ENCODE measurements around the gene ATXN8OS. TPM values are rescaled to one million over a fixed set of nuclear protein-coding genes. Genes with fewer than 3 reads are reported as not detected.
A peak's percentile ranks its signal among the peaks of the same experiment; 100 is the strongest.

Gene ATXN8OS
- 0.12 TPM for polyA plus RNA-seq
- long read RNA-seq, donor 1: 0 reads
- long read RNA-seq, donor 2: 0 reads
- long read RNA-seq, donor 3: 0 reads
- long read RNA-seq, donor 4: 0 reads
- long read RNA-seq, donor 5: 0 reads
- long read RNA-seq, donor 6: 0 reads
- long read RNA-seq, donor 7: 0 reads
- long read RNA-seq, donor 8: 0 reads
- long read RNA-seq, donor 9: 0 reads
- long read RNA-seq, donor 10: 0 reads
- long read RNA-seq, donor 11: 0 reads

DNA sequence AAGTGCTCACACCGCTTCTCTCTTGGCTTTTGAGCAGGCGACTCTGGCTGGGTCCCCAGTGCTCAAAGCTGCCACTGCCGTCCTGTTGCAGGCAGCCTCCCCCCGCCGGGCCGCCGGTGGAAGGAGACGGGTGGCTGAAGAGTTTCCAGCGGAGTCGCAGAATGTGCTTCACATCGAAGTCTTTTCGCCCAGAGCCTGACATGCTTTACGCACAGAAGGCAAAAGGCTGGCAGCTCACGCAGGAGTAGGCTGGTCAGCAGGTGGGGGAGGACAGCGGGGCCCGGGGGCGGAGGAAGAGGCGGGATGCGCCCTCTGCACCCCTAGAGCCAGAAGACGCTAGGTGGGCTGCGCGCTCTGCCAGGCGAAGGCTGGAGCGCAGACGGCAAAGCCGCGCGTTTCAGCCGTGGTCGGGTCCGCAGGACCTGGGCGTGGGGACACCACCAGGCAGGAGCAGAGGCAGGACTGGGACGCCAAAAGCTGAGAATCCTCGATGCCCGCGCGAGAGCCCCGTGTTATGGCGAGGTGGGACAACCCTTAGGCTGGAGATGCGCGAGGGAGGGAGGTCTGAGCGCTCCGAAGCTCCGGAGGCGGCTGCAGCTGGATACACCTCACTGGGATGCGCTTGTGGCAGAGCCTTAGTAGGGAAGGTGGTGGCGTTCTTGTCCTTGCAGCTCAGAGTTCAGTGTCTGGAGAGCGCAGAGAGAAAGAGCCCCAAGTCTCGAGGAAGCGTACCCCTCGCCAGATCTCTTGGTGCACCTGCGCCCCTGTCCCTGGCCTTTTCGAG, at the start of gene ATXN8OS:
TSS of gene ATXN8OS (plus strand) at position 329 of the 784 bp plus-strand sequence.
- no peaks in the 10 kb centered on the region for H3K36me3 ChIP-seq (ENCODE audit: control insufficient read depth, insufficient read depth, low read length)
- no peaks in the 10 kb centered on the region for H3K9me3 ChIP-seq (ENCODE audit: control insufficient read depth, low read depth, low read length)
- no peaks in the 10 kb centered on the region for H3K4me1 ChIP-seq (ENCODE audit: control insufficient read depth, insufficient read depth, low read length)
- H3K27me3 ChIP-seq (ENCODE audit: control insufficient read depth, insufficient read depth, low read length): peaks cover 22% of the 10 kb centered on the region
- peak in 1 of 2 donors; percentile 24 for DNase-seq
- no CpG with 5 or more reads among the region's 53 CpGs for WGBS (ENCODE audit: insufficient coverage, low lambda C conversion rate)
- no peak within 1 kb of the TSS for H3K27ac ChIP-seq (ENCODE audit: low read length)
- H3K4me3 ChIP-seq (ENCODE audit: low read length): peak within 1 kb of the TSS; percentile 8

DNA sequence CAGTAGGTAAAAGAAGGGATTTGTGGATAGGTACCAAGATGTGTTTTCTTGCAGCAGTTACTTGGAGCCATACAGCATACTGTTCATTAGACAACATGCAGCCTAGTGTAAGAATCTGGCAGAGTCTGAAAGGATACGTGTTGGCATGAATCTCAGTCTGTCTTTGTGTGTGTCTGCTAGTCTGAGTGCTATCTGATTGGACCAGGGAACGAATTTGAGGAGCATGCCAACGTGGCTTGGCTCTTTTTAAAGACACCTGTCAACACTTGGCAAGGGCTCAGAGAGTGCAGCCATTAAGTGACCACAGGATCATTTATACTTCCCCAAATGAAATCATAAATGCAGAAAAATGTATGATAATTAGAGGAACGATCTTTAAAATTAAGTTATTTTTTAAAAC, 27.6 kb upstream of the ATXN8OS start:
- H3K9me3 ChIP-seq (ENCODE audit: control insufficient read depth, low read depth, low read length): no peaks in the 10 kb centered on the region
- no peak overlapping the region for H3K27ac ChIP-seq (ENCODE audit: low read length)
- H3K36me3 ChIP-seq (ENCODE audit: control insufficient read depth, insufficient read depth, low read length): no peaks in the 10 kb centered on the region
- H3K27me3 ChIP-seq (ENCODE audit: control insufficient read depth, insufficient read depth, low read length): no peaks in the 10 kb centered on the region
- 64% methylated on average over 3 of the region's 4 CpGs for WGBS (ENCODE audit: insufficient coverage, low lambda C conversion rate)
- H3K4me1 ChIP-seq (ENCODE audit: control insufficient read depth, insufficient read depth, low read length): no peaks in the 10 kb centered on the region
- DNase-seq: no peak
- H3K4me3 ChIP-seq (ENCODE audit: low read length): no peak overlapping the region

DNA sequence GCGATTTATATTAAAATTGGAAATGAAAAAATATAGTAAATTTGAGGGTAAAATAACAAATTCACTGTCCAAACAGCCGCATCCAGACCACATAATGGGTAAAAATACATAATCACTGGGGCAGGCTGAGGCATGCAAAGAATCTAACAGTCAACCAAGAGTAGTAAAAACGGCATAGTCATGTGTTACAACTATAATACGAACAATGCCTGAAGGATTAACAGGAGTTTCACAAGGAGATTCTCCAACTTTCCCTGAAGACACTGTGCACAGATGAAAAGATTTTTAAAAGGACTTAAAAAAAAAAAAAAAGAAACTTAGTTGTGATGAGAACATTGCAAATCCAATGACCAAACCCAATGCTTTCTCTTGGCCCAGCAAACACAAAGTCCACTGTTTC, 20.4 kb upstream of the ATXN8OS start:
- Histone ChIP-seq H3K27ac (ENCODE audit: low read length) (no peak overlapping the region), H3K9me3 (ENCODE audit: control insufficient read depth, low read depth, low read length) (no peaks in the 10 kb centered on the region), H3K4me1 (ENCODE audit: control insufficient read depth, insufficient read depth, low read length) (no peaks in the 10 kb centered on the region), H3K27me3 (ENCODE audit: control insufficient read depth, insufficient read depth, low read length) (no peaks in the 10 kb centered on the region), H3K36me3 (ENCODE audit: control insufficient read depth, insufficient read depth, low read length) (no peaks in the 10 kb centered on the region), H3K4me3 (ENCODE audit: low read length) (no peak overlapping the region)
- DNase-seq: no peak
- 100% methylated on average over 2 of the region's 4 CpGs for WGBS (ENCODE audit: insufficient coverage, low lambda C conversion rate)

- no peak overlapping the region for H3K4me3 ChIP-seq (ENCODE audit: low read length)
- DNase-seq: no peak
- WGBS (ENCODE audit: insufficient coverage, low lambda C conversion rate): 86% methylated on average over 1 of the region's 2 CpGs
- no peak overlapping the region for H3K27ac ChIP-seq (ENCODE audit: low read length)
- H3K9me3 ChIP-seq (ENCODE audit: control insufficient read depth, low read depth, low read length): no peaks in the 10 kb centered on the region
- H3K27me3 ChIP-seq (ENCODE audit: control insufficient read depth, insufficient read depth, low read length): no peaks in the 10 kb centered on the region
- no peaks in the 10 kb centered on the region for H3K4me1 ChIP-seq (ENCODE audit: control insufficient read depth, insufficient read depth, low read length)
- no peaks in the 10 kb centered on the region for H3K36me3 ChIP-seq (ENCODE audit: control insufficient read depth, insufficient read depth, low read length)
These were observed 18.7 kb upstream of the ATXN8OS start for GRCh38 chr13:70088926-70089325.

DNA sequence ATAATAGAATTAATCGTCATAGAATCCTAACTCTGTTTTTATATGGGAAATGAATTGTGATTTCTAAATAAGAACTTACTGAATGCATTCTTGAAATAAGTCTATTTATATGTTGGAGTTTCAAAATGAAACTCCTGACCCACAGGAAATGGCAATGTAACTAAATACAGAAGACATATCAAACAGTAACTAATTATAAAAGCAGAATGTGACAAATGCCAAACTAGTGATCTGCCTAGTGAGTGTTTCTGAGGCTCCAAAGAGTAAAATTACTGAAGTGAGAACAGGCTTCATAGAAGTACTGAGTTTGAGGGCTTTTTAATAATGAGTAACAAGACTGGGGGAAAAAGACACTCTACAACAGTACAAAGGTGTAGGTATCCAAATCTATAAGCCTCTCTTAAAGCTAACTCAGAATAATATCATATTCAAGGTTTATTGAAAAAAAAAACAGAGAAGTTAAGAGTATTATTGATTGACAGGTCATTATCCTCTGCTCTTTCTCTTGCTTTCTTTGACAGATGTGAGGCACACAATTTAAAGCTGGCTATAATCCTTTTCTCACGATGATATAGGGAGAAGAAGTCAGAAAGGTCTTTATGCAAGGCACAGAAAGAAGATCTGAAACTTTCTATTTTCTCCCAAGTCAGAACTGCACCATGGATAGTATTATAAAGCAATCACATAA, 17.4 kb upstream of the ATXN8OS start:
- H3K27ac ChIP-seq (ENCODE audit: low read length): no peak overlapping the region
- 100% methylated on average over 1 of the region's 2 CpGs for WGBS (ENCODE audit: insufficient coverage, low lambda C conversion rate)
- no peaks in the 10 kb centered on the region for H3K9me3 ChIP-seq (ENCODE audit: control insufficient read depth, low read depth, low read length)
- no peaks in the 10 kb centered on the region for H3K27me3 ChIP-seq (ENCODE audit: control insufficient read depth, insufficient read depth, low read length)
- DNase-seq: no peak
- H3K36me3 ChIP-seq (ENCODE audit: control insufficient read depth, insufficient read depth, low read length): no peaks in the 10 kb centered on the region
- H3K4me3 ChIP-seq (ENCODE audit: low read length): no peak overlapping the region
- no peaks in the 10 kb centered on the region for H3K4me1 ChIP-seq (ENCODE audit: control insufficient read depth, insufficient read depth, low read length)

DNA sequence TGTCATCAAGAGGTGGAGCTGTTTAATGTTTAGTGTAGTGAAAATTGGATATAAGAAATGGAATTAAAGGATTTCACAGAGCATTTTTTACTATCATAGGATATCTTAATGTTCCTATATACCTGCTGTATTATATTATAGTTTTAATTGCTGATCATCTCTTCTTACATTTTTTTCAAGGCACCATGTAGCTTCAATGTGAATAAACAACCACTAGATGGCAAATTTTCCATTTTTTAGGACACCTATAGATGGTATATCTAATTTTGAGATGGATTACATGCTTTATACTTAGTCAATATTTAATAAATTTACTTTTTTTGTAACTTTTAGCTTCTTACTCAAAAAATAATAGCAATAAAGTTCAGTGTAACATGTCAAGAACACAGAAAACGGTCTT, 9.0 kb upstream of the ATXN8OS start:
- Histone ChIP-seq H3K4me3 (ENCODE audit: low read length) (no peak overlapping the region), H3K27ac (ENCODE audit: low read length) (no peak overlapping the region), H3K4me1 (ENCODE audit: control insufficient read depth, insufficient read depth, low read length) (no peaks in the 10 kb centered on the region), H3K9me3 (ENCODE audit: control insufficient read depth, low read depth, low read length) (no peaks in the 10 kb centered on the region), H3K36me3 (ENCODE audit: control insufficient read depth, insufficient read depth, low read length) (no peaks in the 10 kb centered on the region), H3K27me3 (ENCODE audit: control insufficient read depth, insufficient read depth, low read length) (no peaks in the 10 kb centered on the region)
- no peak for DNase-seq
- 100% methylated on average over 1 of the region's 1 CpG for WGBS (ENCODE audit: insufficient coverage, low lambda C conversion rate)

GRCh38 chr13:70104481-70104880, 3.1 kb upstream of the ATXN8OS start:
- Histone ChIP-seq H3K4me1 (ENCODE audit: control insufficient read depth, insufficient read depth, low read length) (no peaks in the 10 kb centered on the region), H3K9me3 (ENCODE audit: control insufficient read depth, low read depth, low read length) (no peaks in the 10 kb centered on the region), H3K27ac (ENCODE audit: low read length) (no peak overlapping the region), H3K4me3 (ENCODE audit: low read length) (no peak overlapping the region), H3K36me3 (ENCODE audit: control insufficient read depth, insufficient read depth, low read length) (no peaks in the 10 kb centered on the region), H3K27me3 (ENCODE audit: control insufficient read depth, insufficient read depth, low read length) (peaks cover 22% of the 10 kb centered on the region)
- no peak for DNase-seq

DNA sequence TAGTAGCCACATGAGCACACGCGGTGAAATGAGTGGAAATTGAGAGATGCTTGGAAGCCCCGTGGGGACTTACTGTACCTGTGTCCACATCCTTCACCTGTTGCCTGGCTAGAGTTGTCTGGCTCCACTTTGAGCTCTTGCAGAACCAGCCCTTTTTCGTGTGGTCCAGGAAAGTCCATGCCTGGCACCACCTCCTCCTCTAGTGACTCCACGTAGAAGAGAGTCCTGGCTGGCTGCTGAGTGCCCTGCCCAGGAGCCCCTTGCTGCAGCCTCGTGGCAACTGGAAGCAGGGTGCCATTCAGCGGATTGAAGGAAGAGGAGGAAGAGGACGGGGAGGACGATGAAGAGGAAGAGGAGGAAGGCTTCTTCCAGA, 515 bp upstream of the ATXN8OS start:
- WGBS (ENCODE audit: insufficient coverage, low lambda C conversion rate): no CpG with 5 or more reads among the region's 9 CpGs
- Histone ChIP-seq H3K4me3 (ENCODE audit: low read length) (peak overlapping the region; percentile 8), H3K36me3 (ENCODE audit: control insufficient read depth, insufficient read depth, low read length) (no peaks in the 10 kb centered on the region), H3K27ac (ENCODE audit: low read length) (no peak overlapping the region), H3K4me1 (ENCODE audit: control insufficient read depth, insufficient read depth, low read length) (no peaks in the 10 kb centered on the region), H3K27me3 (ENCODE audit: control insufficient read depth, insufficient read depth, low read length) (peaks cover 22% of the 10 kb centered on the region), H3K9me3 (ENCODE audit: control insufficient read depth, low read depth, low read length) (no peaks in the 10 kb centered on the region)
- no peak for DNase-seq

GRCh38 chr13:70108356-70109105, 905 bp downstream of the ATXN8OS start, which contains the start of gene KLHL1:
KLHL1 (minus strand) TSS chr13:70108452; CDS start chr13:70107699, 753 bp downstream.
- H3K4me3 ChIP-seq (ENCODE audit: low read length): peak within 1 kb of the TSS; percentile 8
- WGBS (ENCODE audit: insufficient coverage, low lambda C conversion rate): no CpG with 5 or more reads among the region's 18 CpGs
- no peaks in the 10 kb centered on the region for H3K36me3 ChIP-seq (ENCODE audit: control insufficient read depth, insufficient read depth, low read length)
- peak in 1 of 2 donors; percentile 3 for DNase-seq
- H3K4me1 ChIP-seq (ENCODE audit: control insufficient read depth, insufficient read depth, low read length): no peaks in the 10 kb centered on the region
- H3K9me3 ChIP-seq (ENCODE audit: control insufficient read depth, low read depth, low read length): no peaks in the 10 kb centered on the region
- H3K27ac ChIP-seq (ENCODE audit: low read length): no peak within 1 kb of the TSS
- H3K27me3 ChIP-seq (ENCODE audit: control insufficient read depth, insufficient read depth, low read length): peaks cover 22% of the 10 kb centered on the region

DNA sequence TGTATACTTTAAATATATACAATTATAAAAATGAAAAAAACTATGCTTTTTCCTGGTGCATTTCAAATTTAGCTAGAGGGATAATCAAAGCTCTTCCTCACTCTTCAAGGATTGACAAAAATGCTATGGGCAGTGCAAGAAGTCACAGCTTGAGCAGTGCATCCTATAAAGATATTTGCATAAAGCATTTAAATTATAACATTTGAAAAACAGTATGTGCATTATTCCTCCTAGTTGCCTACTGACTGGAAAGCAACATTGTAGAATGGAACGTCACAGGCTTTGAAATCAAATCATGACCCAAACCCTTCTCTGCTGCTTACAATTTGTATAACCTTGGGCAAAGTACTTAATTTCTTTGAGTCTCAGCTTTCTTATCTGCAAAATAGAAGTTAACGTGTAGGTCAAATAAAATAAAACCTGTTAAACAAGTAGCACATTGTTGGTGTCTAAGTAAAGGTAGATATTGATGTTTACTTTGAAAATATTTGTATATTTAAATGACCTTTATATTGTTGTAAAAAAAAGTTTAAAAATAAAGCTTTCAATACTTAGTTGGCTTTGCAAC, 9.8 kb downstream of the ATXN8OS start:
- Histone ChIP-seq H3K27ac (ENCODE audit: low read length) (no peak overlapping the region), H3K4me1 (ENCODE audit: control insufficient read depth, insufficient read depth, low read length) (no peaks in the 10 kb centered on the region), H3K36me3 (ENCODE audit: control insufficient read depth, insufficient read depth, low read length) (no peaks in the 10 kb centered on the region), H3K27me3 (ENCODE audit: control insufficient read depth, insufficient read depth, low read length) (no peaks in the 10 kb centered on the region), H3K9me3 (ENCODE audit: control insufficient read depth, low read depth, low read length) (no peaks in the 10 kb centered on the region), H3K4me3 (ENCODE audit: low read length) (no peak overlapping the region)
- WGBS (ENCODE audit: insufficient coverage, low lambda C conversion rate): 0% methylated on average over 1 of the region's 2 CpGs
- DNase-seq: no peak
